Duodenal mucosa (tissue), 2 donors: ENCODE data around the gene SH3RF3.
"Not testable (repeated sequence)": the region's sequence is repeated elsewhere in the genome, so short reads cannot be mapped to it uniquely, and the experiment has no call there.

Source experiments
- H3K27ac ChIP-seq: one replicate; pipeline ENCODE4 v1.7.0; 2013; ENCODE audit warnings: low read depth, low read length
- H3K27me3 ChIP-seq, 2 donors: one replicate each; pipeline ENCODE4 v1.7.0; 2013; ENCODE audit warnings: low read length in 2 of 2, control low read depth in 1 of 2; ENCODE audit not compliant: insufficient read depth in 2 of 2, control insufficient read depth in 1 of 2
- H3K36me3 ChIP-seq, 2 donors: one replicate each; pipeline ENCODE4 v1.7.0; 2013; ENCODE audit warnings: low read length in 2 of 2, control low read depth in 1 of 2; ENCODE audit not compliant: insufficient read depth in 2 of 2, control insufficient read depth in 1 of 2
- H3K4me1 ChIP-seq, 2 donors: one replicate each; pipeline ENCODE4 v1.7.0; 2013; ENCODE audit warnings: low read length in 2 of 2, control low read depth in 1 of 2; ENCODE audit not compliant: insufficient read depth in 2 of 2, control insufficient read depth in 1 of 2
- H3K4me3 ChIP-seq, 2 donors: one replicate each; pipeline ENCODE4 v1.7.0; 2013; ENCODE audit warnings: low read length in 2 of 2, low read depth in 1 of 2
- H3K9ac ChIP-seq, 2 donors: one replicate each; pipeline ENCODE4 v1.7.0; 2013; ENCODE audit warnings: low read length in 2 of 2, low read depth in 1 of 2
- H3K9me3 ChIP-seq, 2 donors: one replicate each; pipeline ENCODE4 v1.7.0; 2013; ENCODE audit warnings: low read length in 2 of 2, control low read depth in 1 of 2; ENCODE audit not compliant: control insufficient read depth in 1 of 2

Gene SH3RF3

GRCh38 chr2:109214651-109215371 lies 85.8 kb downstream of the SH3RF3 start:
- peaks cover 0 to 4% of the 10 kb centered on the region in 2 donors for H3K27me3 ChIP-seq
- no peak overlapping the region for H3K27ac ChIP-seq
- H3K4me3 ChIP-seq, result no peak overlapping the region
- no peak overlapping the region for H3K9ac ChIP-seq
- no peaks in the 10 kb centered on the region for H3K36me3 ChIP-seq
- H3K9me3 ChIP-seq, result no peaks in the 10 kb centered on the region
- peaks cover 27% of the 10 kb centered on the region in 2 donors for H3K4me1 ChIP-seq

GRCh38 chr2:109215866-109216265 lies 86.9 kb downstream of the SH3RF3 start:
- H3K36me3 ChIP-seq, result no peaks in the 10 kb centered on the region
- no peak overlapping the region for H3K27ac ChIP-seq
- peaks cover 0 to 4% of the 10 kb centered on the region in 2 donors for H3K27me3 ChIP-seq
- no peaks in the 10 kb centered on the region for H3K9me3 ChIP-seq
- peaks cover 27% of the 10 kb centered on the region in 2 donors for H3K4me1 ChIP-seq
- H3K9ac ChIP-seq, result no peak overlapping the region
- H3K4me3 ChIP-seq, result no peak overlapping the region

GRCh38 chr2:109216332-109216731 lies 87.3 kb downstream of the SH3RF3 start:
- H3K9me3 ChIP-seq, result no peaks in the 10 kb centered on the region
- H3K4me3 ChIP-seq, result no peak overlapping the region
- no peak overlapping the region for H3K27ac ChIP-seq
- no peak overlapping the region for H3K9ac ChIP-seq
- H3K27me3 ChIP-seq, result peaks cover 0 to 4% of the 10 kb centered on the region in 2 donors
- no peaks in the 10 kb centered on the region for H3K36me3 ChIP-seq
- peaks cover 27% of the 10 kb centered on the region in 2 donors for H3K4me1 ChIP-seq

GRCh38 chr2:109217362-109218086 lies 88.5 kb downstream of the SH3RF3 start:
- Histone ChIP-seq H3K36me3 (no peaks in the 10 kb centered on the region), H3K27ac (peak overlapping the region; percentile 28), H3K4me1 (peaks cover 27% of the 10 kb centered on the region in 2 donors), H3K9ac (no peak overlapping the region), H3K9me3 (no peaks in the 10 kb centered on the region), H3K27me3 (peaks cover 0 to 4% of the 10 kb centered on the region in 2 donors), H3K4me3 (no peak overlapping the region)

- Histone ChIP-seq H3K36me3 (no peaks in the 10 kb centered on the region), H3K9ac (no peak overlapping the region), H3K27me3 (peaks cover 0 to 4% of the 10 kb centered on the region in 2 donors), H3K27ac (no peak overlapping the region), H3K4me1 (peaks cover 27% of the 10 kb centered on the region in 2 donors), H3K4me3 (no peak overlapping the region), H3K9me3 (no peaks in the 10 kb centered on the region)
Measured at GRCh38 chr2:109218087-109218791, 89.2 kb downstream of the SH3RF3 start.

- H3K36me3 ChIP-seq, result no peaks in the 10 kb centered on the region
- no peak overlapping the region for H3K27ac ChIP-seq
- no peak overlapping the region for H3K9ac ChIP-seq
- H3K4me3 ChIP-seq, result no peak overlapping the region
- H3K4me1 ChIP-seq, result peaks cover 22% of the 10 kb centered on the region in 2 donors
- H3K9me3 ChIP-seq, result no peaks in the 10 kb centered on the region
- H3K27me3 ChIP-seq, result peaks cover 0 to 4% of the 10 kb centered on the region in 2 donors
Measured at GRCh38 chr2:109218792-109219126, 89.8 kb downstream of the SH3RF3 start.

- Histone ChIP-seq H3K36me3 (no peaks in the 10 kb centered on the region), H3K9me3 (no peaks in the 10 kb centered on the region), H3K27me3 (no peaks in the 10 kb centered on the region), H3K27ac (no peak overlapping the region), H3K4me1 (peaks cover 17 to 19% of the 10 kb centered on the region in 2 donors), H3K9ac (no peak overlapping the region), H3K4me3 (no peak overlapping the region)
Measured at GRCh38 chr2:109220860-109221259, 91.9 kb downstream of the SH3RF3 start.

- not testable (repeated sequence) for H3K9me3 ChIP-seq, H3K27ac ChIP-seq, H3K36me3 ChIP-seq, H3K9ac ChIP-seq, H3K27me3 ChIP-seq, H3K4me3 ChIP-seq
- H3K4me1 ChIP-seq, result peaks cover 17% of the 10 kb centered on the region in 2 donors
Measured at GRCh38 chr2:109221316-109221715, 92.3 kb downstream of the SH3RF3 start.

- no peaks in the 10 kb centered on the region for H3K27me3 ChIP-seq
- no peak overlapping the region for H3K9ac ChIP-seq
- H3K4me1 ChIP-seq, result peaks cover 10 to 17% of the 10 kb centered on the region in 2 donors
- no peaks in the 10 kb centered on the region for H3K9me3 ChIP-seq
- no peak overlapping the region for H3K27ac ChIP-seq
- no peak overlapping the region for H3K4me3 ChIP-seq
- no peaks in the 10 kb centered on the region for H3K36me3 ChIP-seq
Measured at GRCh38 chr2:109222422-109222821, 93.4 kb downstream of the SH3RF3 start.
